HG03558 (cell line): ENCODE data around the gene TMEM196.
"Not testable (repeated sequence)": the region's sequence is repeated elsewhere in the genome, so short reads cannot be mapped to it uniquely, and the experiment has no call there.

Experiments
- ATAC-seq: cut with Tn5 transposase; IDR thresholded peaks from one replicate; pipeline ENCODE4 v1.9.1; 2021; ENCODE audit warnings: moderate number of reproducible peaks; ENCODE audit not compliant: unreplicated experiment; ENCODE audit errors: extremely low read depth

Gene TMEM196

GRCh38 chr7:19708397-19709248 is 64.8 kb downstream of the TMEM196 start, which contains the start of gene POLR1F:
TSS of gene POLR1F (minus strand) at chr7:19709037. CDS start at chr7:19709016, 21 bp downstream.
- ATAC-seq = peak; percentile 98

DNA sequence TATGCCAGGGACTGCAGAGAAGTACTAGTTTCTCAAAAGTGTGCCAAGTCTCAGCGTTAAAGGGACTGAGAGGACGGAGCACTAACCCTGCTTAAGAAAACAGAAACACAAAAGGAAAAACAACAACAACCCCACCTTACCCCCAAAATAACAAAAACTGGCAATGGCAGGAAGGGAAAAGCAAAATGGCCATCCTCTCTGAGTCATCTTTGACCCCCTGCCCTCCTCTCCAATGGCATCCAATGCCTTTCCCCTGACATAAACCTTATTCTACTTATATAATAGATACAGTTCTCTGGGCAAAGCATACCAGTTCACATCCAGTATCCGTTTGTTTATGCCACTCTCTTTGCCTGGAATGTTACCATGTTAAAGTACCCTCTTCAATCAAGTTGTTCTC is 66.2 kb downstream of the TMEM196 start:
- ATAC-seq = no peak

GRCh38 chr7:19705663-19706062 is 67.8 kb downstream of the TMEM196 start:
- no peak for ATAC-seq

DNA sequence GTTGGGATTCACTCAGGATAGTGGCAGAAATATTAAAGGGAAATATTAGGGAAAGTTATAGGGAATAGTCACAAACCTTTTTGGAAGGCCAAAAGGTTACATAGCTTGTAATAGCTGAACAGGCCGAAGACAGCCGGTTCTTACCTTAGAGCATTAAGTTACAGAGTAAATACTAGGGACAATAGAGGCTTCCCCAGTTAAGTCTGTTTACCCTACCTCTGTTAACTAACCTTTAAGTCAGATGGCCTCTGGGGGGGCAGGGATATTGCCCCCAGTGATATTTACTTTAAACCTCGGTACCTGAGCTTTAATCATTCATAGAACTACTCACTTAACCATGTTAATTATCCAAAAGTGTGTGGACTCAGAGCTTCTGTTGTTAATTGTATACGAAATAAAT is 71.9 kb downstream of the TMEM196 start:
- no peak for ATAC-seq

GRCh38 chr7:19700936-19701335 is 72.5 kb downstream of the TMEM196 start:
- no peak for ATAC-seq

GRCh38 chr7:19698331-19698730 is 75.1 kb downstream of the TMEM196 start:
- ATAC-seq = no peak

GRCh38 chr7:19696926-19697325 is 76.5 kb downstream of the TMEM196 start:
- no peak for ATAC-seq

- ATAC-seq = no peak
Measured at GRCh38 chr7:19692111-19692828, 81.1 kb downstream of the TMEM196 start.

GRCh38 chr7:19690736-19691135 is 82.7 kb downstream of the TMEM196 start:
- ATAC-seq = no peak

GRCh38 chr7:19689130-19689529 is 84.3 kb downstream of the TMEM196 start:
- ATAC-seq = not testable (repeated sequence)

DNA sequence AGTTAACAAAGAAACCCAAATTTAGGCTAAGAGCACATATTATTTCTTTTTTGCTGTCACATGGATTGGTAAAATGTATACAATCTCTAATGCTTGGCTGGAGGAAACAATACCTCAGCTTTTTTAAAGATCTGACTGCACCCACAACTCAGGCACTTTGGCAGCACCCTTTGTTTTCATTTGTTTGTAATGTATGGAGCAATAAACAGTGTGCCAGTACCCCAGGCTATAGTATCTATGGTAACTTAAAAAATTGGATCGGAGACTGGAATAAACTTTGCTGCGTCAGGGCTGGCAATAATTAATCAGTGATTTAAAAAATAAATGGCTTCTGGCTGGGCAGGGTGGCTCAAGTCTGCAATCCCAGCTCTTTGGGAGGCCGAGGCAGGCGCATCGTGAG is 91.8 kb downstream of the TMEM196 start:
- ATAC-seq = no peak

DNA sequence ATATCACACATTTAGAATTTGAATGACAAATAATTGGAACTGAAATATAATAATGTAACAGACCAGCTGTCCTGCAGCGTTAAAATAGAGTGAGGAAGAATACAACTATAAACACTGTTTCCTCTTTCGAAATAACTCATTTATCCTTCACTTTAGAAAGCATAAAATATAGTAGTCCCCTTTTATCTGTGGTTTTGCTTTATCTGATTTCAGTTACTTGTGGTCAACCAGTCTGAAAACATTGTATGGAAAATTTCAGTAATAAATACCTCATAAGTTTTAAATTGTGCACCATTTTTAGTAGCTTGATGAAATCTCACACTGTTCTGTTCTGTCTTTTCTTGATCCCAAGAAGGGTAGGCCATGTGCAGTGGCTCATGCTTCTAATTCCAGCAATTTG is 96.2 kb downstream of the TMEM196 start:
- peak; percentile 74 for ATAC-seq

GRCh38 chr7:19675816-19676215 is 97.6 kb downstream of the TMEM196 start:
- ATAC-seq = no peak

DNA sequence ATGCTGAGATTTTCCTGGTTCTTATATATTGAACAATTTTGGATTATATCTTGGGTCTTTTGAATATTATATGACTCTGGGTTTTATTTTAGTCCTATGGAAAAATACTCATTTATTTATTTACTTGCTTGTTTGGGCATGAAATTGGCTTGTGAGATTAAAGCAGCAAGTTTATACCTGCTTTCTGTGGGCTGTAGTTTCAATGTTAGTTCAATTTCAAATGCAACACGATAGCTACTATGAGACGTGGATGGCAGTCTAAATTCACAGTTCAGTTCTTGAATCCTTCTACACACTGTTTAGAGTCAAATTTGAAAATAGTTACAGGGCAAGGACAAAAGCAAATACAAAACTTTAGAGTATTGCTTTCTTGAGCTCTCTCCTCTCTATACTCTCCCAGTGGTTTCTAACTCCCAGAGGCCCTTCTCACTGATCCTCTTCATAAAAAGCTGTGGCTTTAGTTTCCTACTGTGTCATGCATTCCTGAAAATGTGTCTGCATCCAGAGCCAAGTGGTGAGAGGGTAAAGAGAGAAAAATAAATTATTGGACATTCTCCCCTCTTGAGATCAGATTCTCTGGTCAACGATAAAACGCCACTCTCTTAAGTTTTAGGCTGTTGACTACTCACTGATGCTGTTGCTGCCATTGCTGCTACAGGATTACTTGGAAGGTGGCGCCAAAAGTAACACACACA is 99.0 kb downstream of the TMEM196 start:
- ATAC-seq = no peak

DNA sequence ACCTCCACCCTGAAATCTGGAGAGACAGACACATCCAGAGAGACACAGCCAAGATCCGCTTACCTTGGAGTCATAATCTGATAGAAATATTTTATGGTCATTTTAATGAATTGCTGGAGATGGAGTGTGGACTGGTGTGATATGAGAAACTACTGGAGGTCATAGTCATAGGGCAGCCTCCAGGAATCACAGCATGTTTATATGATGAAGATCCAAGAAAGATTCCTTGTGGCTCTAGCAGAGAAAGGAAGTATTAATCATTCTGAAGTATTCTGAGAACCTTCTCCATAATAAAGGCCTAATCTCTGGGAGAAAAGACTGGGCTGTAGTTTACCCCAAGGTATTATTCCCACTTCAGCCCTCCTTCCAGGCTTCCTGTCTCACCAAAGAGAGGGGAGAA is 102.6 kb downstream of the TMEM196 start:
- ATAC-seq = no peak
